ENCODE measurements around the gene PAEP. TPM values are rescaled to one million over a fixed set of nuclear protein-coding genes. Genes with fewer than 3 reads are reported as not detected.

PAEP gene
- total RNA-seq, 1 donor from 2014 or later, result not detected

- no peak for DNase-seq
These were observed 18.5 kb downstream of the PAEP start for GRCh38 chr9:135579889-135580660.

GRCh38 chr9:135580664-135581380 lies 19.3 kb downstream of the PAEP start:
- no peak for DNase-seq

- DNase-seq, result no peak
These were observed 20.3 kb downstream of the PAEP start for GRCh38 chr9:135581636-135582426.

GRCh38 chr9:135582541-135582940 lies 21.0 kb downstream of the PAEP start:
- DNase-seq, result no peak

GRCh38 chr9:135582966-135583687 lies 21.6 kb downstream of the PAEP start:
- DNase-seq, result no peak

- DNase-seq, result no peak
These were observed 22.1 kb downstream of the PAEP start for GRCh38 chr9:135583688-135584011.

GRCh38 chr9:135584371-135584770 lies 22.8 kb downstream of the PAEP start:
- DNase-seq, result no peak

- no peak for DNase-seq
These were observed 23.4 kb downstream of the PAEP start for GRCh38 chr9:135584934-135585333.

GRCh38 chr9:135586601-135587109 lies 25.1 kb downstream of the PAEP start:
- DNase-seq, result no peak

GRCh38 chr9:135587658-135588057 lies 26.1 kb downstream of the PAEP start:
- DNase-seq, result no peak

- DNase-seq, result no peak
These were observed 26.8 kb downstream of the PAEP start for GRCh38 chr9:135588371-135588770.

GRCh38 chr9:135588886-135589595 lies 27.5 kb downstream of the PAEP start:
- no peak for DNase-seq

GRCh38 chr9:135589596-135590485 lies 28.3 kb downstream of the PAEP start:
- DNase-seq, result no peak

- DNase-seq, result no peak
These were observed 29.0 kb downstream of the PAEP start for GRCh38 chr9:135590486-135591079.

GRCh38 chr9:135591506-135592330 lies 30.2 kb downstream of the PAEP start:
- DNase-seq, result no peak

GRCh38 chr9:135592331-135592590 lies 30.7 kb downstream of the PAEP start:
- DNase-seq, result no peak

- no peak for DNase-seq
These were observed 31.1 kb downstream of the PAEP start for GRCh38 chr9:135592625-135593024.

GRCh38 chr9:135596211-135596610 lies 34.7 kb downstream of the PAEP start:
- DNase-seq, result no peak

- no peak for DNase-seq
These were observed 38.8 kb downstream of the PAEP start for GRCh38 chr9:135600296-135600817.

- DNase-seq, result no peak
These were observed 40.4 kb downstream of the PAEP start for GRCh38 chr9:135601988-135602387.

Data from dermis blood vessel endothelial cell (primary cell).